OCI-LY3 (cell line): ENCODE data around the gene CCS.

Experiments used
- EZH2phosphoT487 ChIP-seq: fragments of 200-600 bp; shearing (Covaris generic); IDR thresholded peaks from 2 replicates; pipeline ENCODE4 v1.6.1; 2018; ENCODE audit warnings: antibody characterized with exemption, mixed run types, low read depth
- TF ChIP-seq, protein P1 (sequence below): fragments of 200-600, 300-600 bp; sonication (generic); IDR thresholded peaks from 2 replicates; pipeline ENCODE4 v1.5.1; 2014; ENCODE audit warnings: antibody characterized with exemption, low read length, low read depth

- TF ChIP-seq, protein P1, sequence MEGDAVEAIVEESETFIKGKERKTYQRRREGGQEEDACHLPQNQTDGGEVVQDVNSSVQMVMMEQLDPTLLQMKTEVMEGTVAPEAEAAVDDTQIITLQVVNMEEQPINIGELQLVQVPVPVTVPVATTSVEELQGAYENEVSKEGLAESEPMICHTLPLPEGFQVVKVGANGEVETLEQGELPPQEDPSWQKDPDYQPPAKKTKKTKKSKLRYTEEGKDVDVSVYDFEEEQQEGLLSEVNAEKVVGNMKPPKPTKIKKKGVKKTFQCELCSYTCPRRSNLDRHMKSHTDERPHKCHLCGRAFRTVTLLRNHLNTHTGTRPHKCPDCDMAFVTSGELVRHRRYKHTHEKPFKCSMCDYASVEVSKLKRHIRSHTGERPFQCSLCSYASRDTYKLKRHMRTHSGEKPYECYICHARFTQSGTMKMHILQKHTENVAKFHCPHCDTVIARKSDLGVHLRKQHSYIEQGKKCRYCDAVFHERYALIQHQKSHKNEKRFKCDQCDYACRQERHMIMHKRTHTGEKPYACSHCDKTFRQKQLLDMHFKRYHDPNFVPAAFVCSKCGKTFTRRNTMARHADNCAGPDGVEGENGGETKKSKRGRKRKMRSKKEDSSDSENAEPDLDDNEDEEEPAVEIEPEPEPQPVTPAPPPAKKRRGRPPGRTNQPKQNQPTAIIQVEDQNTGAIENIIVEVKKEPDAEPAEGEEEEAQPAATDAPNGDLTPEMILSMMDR: peak; percentile 85
- no peak for TF ChIP-seq EZH2phosphoT487
These were observed 13.9 kb upstream of the CCS start for GRCh38 chr11:66579017-66579606.
